Osteocyte (in vitro differentiated cells): ENCODE measurements around the gene KIF1B. TPM values are rescaled to one million over a fixed set of nuclear protein-coding genes. Genes with fewer than 3 reads are reported as not detected.
A peak's percentile ranks its signal among the peaks of the same experiment; 100 is the strongest.

Experiments used
- DNase-seq: peaks from one replicate; pipeline ENCODE4 v3.0.0; 2021; ENCODE audit warnings: mixed read lengths; ENCODE audit not compliant: unreplicated experiment; ENCODE audit errors: extremely low spot score
- H3K27ac Mint-ChIP-seq: one replicate; pipeline ENCODE4 v1.8.0; 2021; ENCODE audit warnings: mild to moderate bottlenecking, mixed read lengths; ENCODE audit not compliant: unreplicated experiment
- H3K27me3 Mint-ChIP-seq: one replicate; pipeline ENCODE4 v1.8.0; 2021; ENCODE audit warnings: mixed read lengths; ENCODE audit not compliant: unreplicated experiment
- H3K36me3 Mint-ChIP-seq: one replicate; pipeline ENCODE4 v1.8.0; 2021; ENCODE audit warnings: mixed read lengths; ENCODE audit not compliant: unreplicated experiment
- H3K4me1 Mint-ChIP-seq: one replicate; pipeline ENCODE4 v1.8.0; 2021; ENCODE audit warnings: mixed read lengths; ENCODE audit not compliant: unreplicated experiment
- H3K4me3 Mint-ChIP-seq: one replicate; pipeline ENCODE4 v1.8.0; 2021; ENCODE audit warnings: mild to moderate bottlenecking, moderate library complexity, mixed read lengths; ENCODE audit not compliant: unreplicated experiment
- H3K9me3 Mint-ChIP-seq: one replicate; pipeline ENCODE4 v1.8.0; 2021; ENCODE audit warnings: mixed read lengths; ENCODE audit not compliant: unreplicated experiment
- total RNA-seq: library from RNA; stranded (reverse); gene quantifications from 2 replicates; pipeline ENCODE4 v1.2.1, GENCODE V29; 2021
- TF ChIP-seq, protein P1 (sequence below): fragments of 200-600 bp; sonication (generic); IDR thresholded peaks from 2 replicates; pipeline ENCODE4 v1.5.0; 2021; ENCODE audit warnings: antibody characterized with exemption, mild to moderate bottlenecking, moderate library complexity

The KIF1B gene
- total RNA-seq, 1 donor from 2014 or later = 48.9 TPM

DNA sequence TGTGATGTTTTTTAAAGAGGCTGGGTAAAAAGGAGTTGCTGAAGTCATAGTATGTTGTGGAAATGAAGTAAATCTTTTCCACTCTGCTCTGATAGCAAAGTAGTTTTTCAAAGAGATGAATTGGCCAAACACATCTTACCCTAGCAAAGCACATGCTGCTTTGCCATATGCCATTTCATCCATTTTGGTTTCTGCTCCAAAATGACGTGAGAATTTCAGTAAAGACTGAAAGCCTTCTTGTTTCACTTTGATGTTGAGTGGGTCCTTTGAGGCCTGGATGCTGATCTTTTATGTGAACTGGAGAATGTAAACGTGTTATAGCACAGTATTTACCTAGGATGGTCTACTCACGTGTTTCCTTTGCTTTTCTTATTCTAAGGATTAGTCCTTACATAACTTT, 115.2 kb downstream of the KIF1B start:
- H3K27ac Mint-ChIP-seq = no peak overlapping the region
- DNase-seq = no peak
- TF ChIP-seq, protein P1, sequence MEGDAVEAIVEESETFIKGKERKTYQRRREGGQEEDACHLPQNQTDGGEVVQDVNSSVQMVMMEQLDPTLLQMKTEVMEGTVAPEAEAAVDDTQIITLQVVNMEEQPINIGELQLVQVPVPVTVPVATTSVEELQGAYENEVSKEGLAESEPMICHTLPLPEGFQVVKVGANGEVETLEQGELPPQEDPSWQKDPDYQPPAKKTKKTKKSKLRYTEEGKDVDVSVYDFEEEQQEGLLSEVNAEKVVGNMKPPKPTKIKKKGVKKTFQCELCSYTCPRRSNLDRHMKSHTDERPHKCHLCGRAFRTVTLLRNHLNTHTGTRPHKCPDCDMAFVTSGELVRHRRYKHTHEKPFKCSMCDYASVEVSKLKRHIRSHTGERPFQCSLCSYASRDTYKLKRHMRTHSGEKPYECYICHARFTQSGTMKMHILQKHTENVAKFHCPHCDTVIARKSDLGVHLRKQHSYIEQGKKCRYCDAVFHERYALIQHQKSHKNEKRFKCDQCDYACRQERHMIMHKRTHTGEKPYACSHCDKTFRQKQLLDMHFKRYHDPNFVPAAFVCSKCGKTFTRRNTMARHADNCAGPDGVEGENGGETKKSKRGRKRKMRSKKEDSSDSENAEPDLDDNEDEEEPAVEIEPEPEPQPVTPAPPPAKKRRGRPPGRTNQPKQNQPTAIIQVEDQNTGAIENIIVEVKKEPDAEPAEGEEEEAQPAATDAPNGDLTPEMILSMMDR = no peak
- H3K9me3 Mint-ChIP-seq = no peaks in the 10 kb centered on the region
- H3K4me1 Mint-ChIP-seq = no peaks in the 10 kb centered on the region
- no peak overlapping the region for H3K4me3 Mint-ChIP-seq
- H3K27me3 Mint-ChIP-seq = no peaks in the 10 kb centered on the region
- peaks cover 30% of the 10 kb centered on the region for H3K36me3 Mint-ChIP-seq

DNA sequence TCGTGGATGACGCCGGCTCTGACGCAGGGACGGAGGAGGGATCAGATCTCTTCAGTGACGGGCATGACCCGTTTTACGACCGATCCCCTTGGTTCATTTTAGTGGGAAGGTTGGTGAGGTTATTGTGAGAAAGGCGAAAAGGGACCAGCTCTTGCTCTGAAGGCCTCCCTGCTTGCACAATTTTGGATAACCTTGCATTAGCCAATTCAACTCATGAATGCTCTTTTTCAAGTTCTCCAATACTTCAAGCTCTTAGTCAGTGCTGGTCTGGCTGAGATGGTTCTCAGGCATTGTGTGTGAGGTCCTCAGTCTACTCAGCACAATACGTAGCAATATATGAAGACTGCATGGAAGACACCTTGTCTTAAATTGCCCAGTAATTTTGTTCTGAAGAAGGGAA, 115.9 kb downstream of the KIF1B start:
- TF ChIP-seq, protein P1 = no peak
- no peaks in the 10 kb centered on the region for H3K4me1 Mint-ChIP-seq
- peaks cover 30% of the 10 kb centered on the region for H3K36me3 Mint-ChIP-seq
- no peak overlapping the region for H3K4me3 Mint-ChIP-seq
- no peak for DNase-seq
- H3K27me3 Mint-ChIP-seq = no peaks in the 10 kb centered on the region
- no peaks in the 10 kb centered on the region for H3K9me3 Mint-ChIP-seq
- H3K27ac Mint-ChIP-seq = no peak overlapping the region

GRCh38 chr1:10328180-10328963, 118.0 kb downstream of the KIF1B start:
- Mint-ChIP-seq H3K9me3 (no peaks in the 10 kb centered on the region), H3K27me3 (no peaks in the 10 kb centered on the region), H3K36me3 (peaks cover 28% of the 10 kb centered on the region), H3K4me1 (no peaks in the 10 kb centered on the region), H3K4me3 (no peak overlapping the region), H3K27ac (no peak overlapping the region)
- TF ChIP-seq, protein P1 = no peak
- DNase-seq = no peak

- Mint-ChIP-seq H3K4me3 (no peak overlapping the region), H3K27ac (no peak overlapping the region), H3K36me3 (peaks cover 28% of the 10 kb centered on the region), H3K9me3 (no peaks in the 10 kb centered on the region), H3K4me1 (peaks cover 10% of the 10 kb centered on the region), H3K27me3 (no peaks in the 10 kb centered on the region)
- no peak for DNase-seq
- TF ChIP-seq, protein P1 = no peak
Observed at GRCh38 chr1:10337436-10337835, 127.1 kb downstream of the KIF1B start.

DNA sequence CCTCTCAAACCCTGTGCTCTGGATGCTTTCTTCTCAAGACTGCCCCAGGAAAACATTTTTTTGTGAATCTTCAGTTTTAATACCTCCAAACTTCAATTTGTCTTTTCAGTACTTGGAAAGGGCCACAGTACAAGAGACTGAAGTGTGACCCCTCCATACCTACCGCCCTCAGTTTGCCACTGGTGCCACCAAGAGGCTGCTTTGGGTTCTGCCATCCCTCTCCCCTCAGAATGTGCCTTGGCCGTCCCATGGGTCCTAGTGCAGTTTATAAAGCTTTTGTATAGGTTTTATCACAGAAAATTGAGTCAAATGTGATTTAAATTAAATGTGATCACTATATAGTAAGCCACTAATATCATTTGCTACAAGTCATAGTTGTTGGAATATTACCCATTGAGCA, 127.7 kb downstream of the KIF1B start:
- no peaks in the 10 kb centered on the region for H3K9me3 Mint-ChIP-seq
- TF ChIP-seq, protein P1 = peak; percentile 73
- DNase-seq = no peak
- H3K4me3 Mint-ChIP-seq = no peak overlapping the region
- H3K4me1 Mint-ChIP-seq = peaks cover 10% of the 10 kb centered on the region
- no peaks in the 10 kb centered on the region for H3K27me3 Mint-ChIP-seq
- peaks cover 30% of the 10 kb centered on the region for H3K36me3 Mint-ChIP-seq
- no peak overlapping the region for H3K27ac Mint-ChIP-seq
